GM19438 (cell line): ENCODE results near the gene TYRO3.
"Not testable (repeated sequence)": the region's sequence is repeated elsewhere in the genome, so short reads cannot be mapped to it uniquely, and the experiment has no call there.

Experiments
- ATAC-seq: cut with Tn5 transposase; IDR thresholded peaks from one replicate; pipeline ENCODE4 v1.9.1; 2021; ENCODE audit warnings: low read depth; ENCODE audit not compliant: unreplicated experiment

The TYRO3 gene

DNA sequence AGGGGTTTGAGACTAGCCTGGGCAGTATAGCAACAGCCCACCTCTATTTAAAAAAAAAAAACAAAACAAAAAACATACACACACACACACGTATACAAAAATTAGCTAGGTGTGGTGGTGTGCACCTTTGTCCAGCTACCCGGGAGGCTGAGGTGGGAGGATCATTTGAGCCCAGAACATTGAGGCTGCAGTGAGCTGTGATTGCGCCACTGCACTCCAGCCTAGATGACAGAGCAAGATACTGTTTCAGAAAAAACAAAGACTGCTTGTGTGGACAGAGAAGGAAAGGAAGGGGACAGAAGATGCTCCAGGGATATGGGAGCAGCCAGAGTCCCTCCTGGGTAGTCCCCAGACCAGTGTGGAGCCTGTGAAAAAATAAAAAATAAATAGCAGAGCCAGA lies 12.9 kb downstream of the TYRO3 start:
- ATAC-seq, result no peak

DNA sequence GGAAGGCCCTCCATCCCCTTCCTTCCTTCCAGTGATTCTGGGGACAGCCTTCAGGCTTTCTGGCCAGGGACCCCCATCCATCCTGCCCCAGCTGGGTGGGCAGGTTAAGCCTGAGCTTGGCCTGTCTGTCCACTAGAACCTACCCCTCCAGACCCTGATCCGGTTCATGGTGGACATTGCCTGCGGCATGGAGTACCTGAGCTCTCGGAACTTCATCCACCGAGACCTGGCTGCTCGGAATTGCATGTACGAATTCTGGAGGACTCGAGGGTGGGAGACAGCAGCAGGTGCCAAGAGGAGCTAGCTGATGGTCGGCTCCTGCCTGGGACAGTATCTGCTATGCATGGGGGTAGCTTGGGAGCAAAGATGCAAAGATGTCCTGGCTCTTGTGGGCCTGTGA lies 13.9 kb downstream of the TYRO3 start:
- ATAC-seq, result no peak

- ATAC-seq, result no peak
These were observed 14.4 kb downstream of the TYRO3 start for GRCh38 chr15:41573396-41573795.

- ATAC-seq, result no peak
These were observed 15.1 kb downstream of the TYRO3 start for GRCh38 chr15:41574158-41574557.

DNA sequence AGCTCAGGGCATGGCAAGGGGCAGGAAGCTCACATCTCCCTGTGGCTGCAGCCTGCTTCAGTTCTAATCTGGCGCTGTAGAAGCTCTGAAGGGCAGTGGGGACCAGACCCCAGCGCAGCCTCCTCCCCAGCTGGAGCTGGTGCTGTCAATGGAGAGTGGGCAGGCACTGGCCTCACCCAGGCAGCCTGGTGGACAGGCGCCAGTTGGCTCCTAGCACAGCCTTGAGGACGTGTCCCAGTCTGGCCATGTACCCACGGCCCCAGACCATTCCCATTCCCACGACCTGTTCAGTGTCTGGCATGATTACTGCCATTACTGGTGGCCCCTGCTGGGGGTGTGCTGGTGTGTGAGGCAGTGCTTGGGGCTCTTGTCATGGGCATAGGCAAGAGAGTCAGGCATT lies 16.3 kb downstream of the TYRO3 start:
- ATAC-seq, result no peak

DNA sequence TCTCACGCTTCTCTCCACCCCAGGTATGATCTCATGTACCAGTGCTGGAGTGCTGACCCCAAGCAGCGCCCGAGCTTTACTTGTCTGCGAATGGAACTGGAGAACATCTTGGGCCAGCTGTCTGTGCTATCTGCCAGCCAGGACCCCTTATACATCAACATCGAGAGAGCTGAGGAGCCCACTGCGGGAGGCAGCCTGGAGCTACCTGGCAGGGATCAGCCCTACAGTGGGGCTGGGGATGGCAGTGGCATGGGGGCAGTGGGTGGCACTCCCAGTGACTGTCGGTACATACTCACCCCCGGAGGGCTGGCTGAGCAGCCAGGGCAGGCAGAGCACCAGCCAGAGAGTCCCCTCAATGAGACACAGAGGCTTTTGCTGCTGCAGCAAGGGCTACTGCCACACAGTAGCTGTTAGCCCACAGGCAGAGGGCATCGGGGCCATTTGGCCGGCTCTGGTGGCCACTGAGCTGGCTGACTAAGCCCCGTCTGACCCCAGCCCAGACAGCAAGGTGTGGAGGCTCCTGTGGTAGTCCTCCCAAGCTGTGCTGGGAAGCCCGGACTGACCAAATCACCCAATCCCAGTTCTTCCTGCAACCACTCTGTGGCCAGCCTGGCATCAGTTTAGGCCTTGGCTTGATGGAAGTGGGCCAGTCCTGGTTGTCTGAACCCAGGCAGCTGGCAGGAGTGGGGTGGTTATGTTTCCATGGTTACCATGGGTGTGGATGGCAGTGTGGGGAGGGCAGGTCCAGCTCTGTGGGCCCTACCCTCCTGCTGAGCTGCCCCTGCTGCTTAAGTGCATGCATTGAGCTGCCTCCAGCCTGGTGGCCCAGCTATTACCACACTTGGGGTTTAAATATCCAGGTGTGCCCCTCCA lies 19.1 kb downstream of the TYRO3 start:
- ATAC-seq, result no peak

- ATAC-seq, result no peak
These were observed 19.8 kb downstream of the TYRO3 start for GRCh38 chr15:41578736-41579383.

DNA sequence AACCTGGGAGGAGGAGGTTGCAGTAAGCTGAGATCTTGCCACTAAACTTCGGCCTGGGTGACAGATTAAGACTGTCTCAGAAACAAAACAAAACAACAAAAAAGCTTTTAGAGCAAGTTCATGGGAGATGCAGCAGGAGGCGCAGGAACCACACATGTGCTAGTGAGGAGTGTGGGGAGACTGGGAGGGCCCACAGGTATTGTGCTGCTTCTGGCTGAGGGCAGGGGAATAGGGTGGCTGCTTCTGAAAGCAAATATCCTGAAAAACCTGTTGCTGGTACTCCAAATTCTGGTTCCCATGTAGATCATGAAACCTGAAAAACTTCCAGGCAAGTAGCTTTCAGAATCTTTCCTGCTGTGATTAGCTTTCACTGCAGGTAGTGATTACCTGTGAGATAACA lies 22.1 kb downstream of the TYRO3 start:
- no peak for ATAC-seq

GRCh38 chr15:41583795-41584194 lies 24.8 kb downstream of the TYRO3 start:
- no peak for ATAC-seq

DNA sequence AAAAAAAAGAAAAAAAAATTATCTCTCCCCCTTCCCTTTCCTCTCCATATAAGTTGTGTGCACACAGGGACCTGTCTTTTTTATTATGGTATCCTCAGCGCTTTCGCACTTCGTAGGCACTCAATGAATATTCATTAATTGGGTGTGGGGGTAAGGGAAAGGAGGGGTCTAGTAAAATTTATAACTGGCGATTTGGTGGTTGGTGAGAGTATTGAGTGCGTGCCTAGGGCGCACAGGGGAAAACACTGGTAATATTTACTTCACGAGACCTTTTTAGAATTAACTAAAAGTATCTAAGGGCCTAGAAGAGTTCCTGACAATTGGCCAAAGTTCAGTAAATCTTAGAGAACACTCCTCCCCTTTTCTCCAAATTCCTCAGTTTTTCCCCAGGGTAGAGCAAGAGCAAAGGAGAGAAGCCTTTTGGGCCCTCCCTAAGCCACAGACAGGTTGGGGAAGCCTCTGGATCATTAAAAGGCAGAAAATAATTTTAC lies 25.7 kb downstream of the TYRO3 start:
- no peak for ATAC-seq

GRCh38 chr15:41585127-41586047 lies 26.4 kb downstream of the TYRO3 start:
- ATAC-seq, result no peak

GRCh38 chr15:41586531-41587282 lies 27.7 kb downstream of the TYRO3 start:
- ATAC-seq, result not testable (repeated sequence)

DNA sequence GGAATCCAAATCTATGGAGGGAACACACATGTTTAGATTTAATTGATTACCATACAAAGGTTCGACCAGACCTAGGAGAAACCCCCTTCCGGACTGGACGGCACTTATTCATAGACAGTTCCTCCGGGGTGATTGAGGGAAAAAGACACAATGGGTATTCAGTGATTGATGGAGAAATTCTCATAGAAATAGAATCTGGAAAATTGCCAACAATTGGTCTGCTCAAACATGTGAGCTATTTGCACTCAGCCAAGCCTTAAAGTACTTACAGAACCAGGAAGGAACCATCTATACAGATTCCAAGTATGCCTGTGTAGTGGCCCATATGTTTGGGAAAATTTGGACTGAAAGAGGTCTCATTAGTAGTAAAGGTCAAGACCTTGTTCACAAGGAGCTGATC lies 30.0 kb downstream of the TYRO3 start:
- ATAC-seq, result not testable (repeated sequence)

DNA sequence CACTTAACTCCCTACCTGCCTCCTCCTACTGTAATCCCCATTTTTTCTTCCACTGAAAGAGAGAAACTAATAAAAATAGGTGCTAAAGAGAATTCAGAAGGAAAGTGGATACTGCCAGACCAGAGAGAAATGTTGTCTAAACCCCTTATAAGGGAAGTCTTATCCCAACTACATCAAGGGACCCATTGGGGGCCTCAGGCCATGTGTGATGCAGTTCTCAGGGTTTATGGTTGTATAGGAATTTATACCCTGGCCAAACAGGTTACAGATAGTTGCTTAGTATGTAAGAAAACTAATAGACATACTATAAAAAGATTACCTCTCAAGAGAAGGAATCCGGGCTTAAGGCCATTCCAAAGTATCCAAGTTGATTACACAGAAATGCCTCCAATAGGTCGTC lies 30.6 kb downstream of the TYRO3 start:
- ATAC-seq, result not testable (repeated sequence)

DNA sequence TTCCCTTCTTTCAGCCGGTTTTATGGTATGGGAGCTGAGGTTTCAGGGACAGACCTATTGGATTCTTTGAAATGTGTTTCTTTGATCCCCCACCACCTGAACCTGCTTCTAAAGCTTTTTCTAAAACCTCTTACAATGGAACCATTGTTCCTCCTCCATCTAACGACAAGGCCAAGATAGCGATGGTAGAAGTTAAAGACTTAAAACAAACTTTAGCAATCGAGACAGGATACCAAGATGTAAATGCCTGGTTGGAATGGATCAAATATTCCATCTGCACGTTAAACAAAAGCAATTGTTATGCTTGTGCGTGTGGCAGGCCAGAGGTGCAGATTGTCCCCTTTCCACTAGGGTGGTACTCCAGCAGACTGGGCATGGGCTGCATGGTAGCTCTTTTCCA lies 32.2 kb downstream of the TYRO3 start:
- ATAC-seq, result not testable (repeated sequence)

- not testable (repeated sequence) for ATAC-seq
These were observed 33.7 kb downstream of the TYRO3 start for GRCh38 chr15:41592718-41593117.

DNA sequence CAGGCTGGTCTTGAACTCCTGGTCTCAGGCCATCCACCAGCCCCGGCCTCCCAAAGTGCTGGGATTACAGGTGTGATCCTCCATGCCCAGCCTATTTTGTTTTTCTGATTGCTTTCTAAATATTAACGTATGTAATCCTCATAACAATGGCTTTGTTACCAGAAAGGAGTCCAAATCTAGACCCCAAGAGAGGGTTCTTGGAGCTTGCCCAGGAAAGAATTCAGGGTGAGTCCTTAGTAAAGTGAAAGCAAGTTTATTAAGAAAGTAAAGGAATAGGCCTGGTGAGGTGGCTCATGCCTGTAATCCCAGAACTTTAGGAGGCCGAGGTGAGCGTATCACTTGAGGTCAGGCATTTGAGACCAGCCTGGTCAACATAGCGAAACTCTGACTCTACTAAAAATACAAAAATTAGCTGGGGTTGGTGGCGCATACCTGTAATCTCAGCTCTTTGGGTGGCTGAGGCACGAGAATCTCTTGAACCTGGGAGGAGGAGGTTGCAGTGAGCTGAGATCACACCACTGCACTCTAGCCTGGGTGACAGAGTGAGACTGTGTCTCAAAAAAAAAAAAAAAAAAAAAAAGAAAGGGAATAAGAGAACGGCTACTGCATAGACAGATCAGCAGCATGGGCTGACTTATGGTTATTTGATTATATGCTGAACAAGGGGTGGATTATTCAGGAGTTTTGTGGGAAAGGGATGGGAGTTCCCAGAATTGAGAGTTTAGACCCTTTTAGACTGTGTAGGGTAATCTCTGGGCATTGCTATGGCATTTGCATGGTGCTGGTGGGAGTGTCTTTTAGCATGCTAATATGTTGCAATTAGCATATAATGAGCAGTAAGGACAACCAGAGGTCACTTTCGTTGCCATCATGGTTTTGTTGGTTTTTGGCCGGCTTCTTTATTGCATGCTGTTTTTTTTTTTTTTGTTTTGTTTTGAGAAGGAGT lies 36.1 kb downstream of the TYRO3 start:
- ATAC-seq, result no peak

GRCh38 chr15:41596972-41597371 lies 38.0 kb downstream of the TYRO3 start:
- no peak for ATAC-seq

- no peak for ATAC-seq
These were observed 38.8 kb downstream of the TYRO3 start for GRCh38 chr15:41597787-41598186.
